H1 (cell line): ENCODE data around the gene LPGAT1. TPM values are rescaled to one million over a fixed set of nuclear protein-coding genes. Genes with fewer than 3 reads are reported as not detected.

ENCODE experiments used
- CTCF ChIA-PET: fragments of 300-600 bp; sonication (Branson Sonifier 250); formaldehyde crosslinking; loops from one replicate; lab custom pipeline; 2021; ENCODE audit not compliant: partially characterized antibody; lab: Charles Lee
- POLR2A ChIA-PET: fragments of 300-600 bp; sonication (Branson Sonifier 250); formaldehyde crosslinking; loops from one replicate; lab custom pipeline; 2021; ENCODE audit warnings: inconsistent platforms; ENCODE audit not compliant: partially characterized antibody; lab: Charles Lee
- DNase-seq, 2 experiments: peaks; one replicate each; pipeline versions ENCODE4 v3.0.0 to v3.0.0-alpha.2; 2010 to 2022; ENCODE audit warnings: low spot score in 2 of 2, low read depth in 1 of 2, mixed read lengths in 1 of 2
- FAIRE-seq: peaks from 2 replicates; lab custom pipeline; 2011; peaks lifted over from hg19 to GRCh38; lab: Jason Lieb, UNC
- H2AFZ ChIP-seq: 2 replicates; pipeline ENCODE4 v1.8.1; 2012; ENCODE audit warnings: low read length, inconsistent platforms
- H2AK5ac ChIP-seq: 2 replicates; pipeline ENCODE4 v1.6.1; 2013; ENCODE audit warnings: low read depth, low read length
- H2BK120ac ChIP-seq: replicated peaks from 2 replicates; pipeline ENCODE3; 2013; ENCODE audit warnings: low read depth, low read length, inconsistent platforms
- H2BK12ac ChIP-seq: 2 replicates; pipeline ENCODE4 v1.6.1; 2013; ENCODE audit warnings: low read depth, low read length
- H2BK15ac ChIP-seq: 2 replicates; pipeline ENCODE4 v1.6.1; 2013; ENCODE audit warnings: low read length
- H2BK20ac ChIP-seq: 2 replicates; pipeline ENCODE4 v1.6.1; 2013; ENCODE audit warnings: low read length
- H2BK5ac ChIP-seq: 2 replicates; pipeline ENCODE4 v1.6.1; 2013; ENCODE audit warnings: low read depth, low read length
- H3K14ac ChIP-seq: 2 replicates; pipeline ENCODE4 v1.6.1; 2013; ENCODE audit warnings: inconsistent platforms; ENCODE audit not compliant: insufficient read length
- H3K18ac ChIP-seq: 2 replicates; pipeline ENCODE4 v1.6.1; 2013; ENCODE audit warnings: low read length; ENCODE audit errors: extremely low read depth
- H3K23ac ChIP-seq: 2 replicates; pipeline ENCODE4 v1.6.1; 2013; ENCODE audit warnings: inconsistent platforms; ENCODE audit not compliant: insufficient read length
- H3K23me2 ChIP-seq: 2 replicates; pipeline ENCODE4 v1.6.1; 2013; ENCODE audit warnings: low read depth, low read length
- H3K27ac ChIP-seq: 2 replicates; pipeline ENCODE4 v1.6.1; 2011; ENCODE audit warnings: low read depth, low read length, inconsistent platforms
- H3K27me3 ChIP-seq, 4 experiments: replicated peaks in 1 of 4; 1 replicate in 1 of 4; 2 replicates in 3 of 4; pipeline versions ENCODE4 v1.6.1 to v1.8.1; 2011 to 2013; ENCODE audit warnings: low read length in 3 of 4, mild to moderate bottlenecking in 3 of 4, inconsistent platforms in 2 of 4, mixed read lengths in 2 of 4, moderate library complexity in 1 of 4; ENCODE audit not compliant: control insufficient read depth in 3 of 4, insufficient read depth in 3 of 4; ENCODE audit errors: extremely low read depth in 1 of 4
- H3K36me3 ChIP-seq, 4 experiments: 2 replicates each; pipeline versions ENCODE4 v1.6.1 to v1.8.1; 2011 to 2013; ENCODE audit warnings: mild to moderate bottlenecking in 4 of 4, low read length in 3 of 4, moderate library complexity in 2 of 4, control low read depth in 1 of 4, inconsistent platforms in 1 of 4; ENCODE audit not compliant: insufficient read depth in 4 of 4, control insufficient read depth in 2 of 4
- H3K4ac ChIP-seq: replicated peaks from 2 replicates; pipeline ENCODE3; 2013; ENCODE audit warnings: low read length, low read depth, mixed read lengths, inconsistent platforms; ENCODE audit not compliant: insufficient read length
- H3K4me1 ChIP-seq, 4 experiments: replicated peaks in 1 of 4; 1 replicate in 1 of 4; 2 replicates in 3 of 4; pipeline versions ENCODE4 v1.6.1 to v1.8.1; 2011 to 2013; ENCODE audit warnings: low read length in 3 of 4, inconsistent platforms in 2 of 4, mixed read lengths in 1 of 4; ENCODE audit not compliant: insufficient read depth in 4 of 4, control insufficient read depth in 3 of 4
- H3K4me2 ChIP-seq, 2 experiments: 2 replicates each; pipeline versions ENCODE4 v1.6.1 to v1.8.1; 2011 to 2013; ENCODE audit warnings: low read depth in 2 of 2, low read length in 2 of 2, control low read depth in 1 of 2, inconsistent platforms in 1 of 2, mild to moderate bottlenecking in 1 of 2; ENCODE audit not compliant: insufficient read depth in 1 of 2
- H3K4me3 ChIP-seq, 4 experiments: fragments of 200-600, 300-600 bp in 1 of 4; sonication (generic), shearing (Covaris generic), sonication (Bioruptor Twin) in 1 of 4; 2 replicates each; pipeline versions ENCODE4 v1.5.1 to v1.8.1; 2011 to 2016; ENCODE audit warnings: low read length in 4 of 4, low read depth in 3 of 4, control low read depth in 2 of 4, inconsistent platforms in 2 of 4, mild to moderate bottlenecking in 2 of 4, mixed read lengths in 1 of 4, moderate library complexity in 1 of 4; ENCODE audit not compliant: insufficient read depth in 2 of 4; ENCODE audit errors: extremely low read depth in 1 of 4
- H3K56ac ChIP-seq: replicated peaks from 2 replicates; pipeline ENCODE3; 2013; ENCODE audit warnings: low read depth, mild to moderate bottlenecking, mixed read lengths, low read length, inconsistent platforms; ENCODE audit not compliant: insufficient read length
- H3K79me1 ChIP-seq: 2 replicates; pipeline ENCODE4 v1.6.1; 2013; ENCODE audit warnings: low read depth, low read length, control low read depth
- H3K79me2 ChIP-seq, 2 experiments: 2 replicates each; pipeline versions ENCODE4 v1.6.1 to v1.8.1; 2012 to 2013; ENCODE audit warnings: low read length in 2 of 2, mild to moderate bottlenecking in 2 of 2, inconsistent platforms in 1 of 2; ENCODE audit not compliant: insufficient read depth in 2 of 2, control insufficient read depth in 1 of 2
- H3K9ac ChIP-seq, 4 experiments: replicated peaks in 1 of 4; 1 replicate in 1 of 4; 2 replicates in 3 of 4; pipeline versions ENCODE4 v1.6.1 to v1.8.1; 2011 to 2013; ENCODE audit warnings: low read depth in 3 of 4, low read length in 3 of 4, control low read depth in 2 of 4, mild to moderate bottlenecking in 2 of 4, moderate library complexity in 2 of 4, inconsistent platforms in 1 of 4; ENCODE audit errors: extremely low read depth in 1 of 4
- H3K9me3 ChIP-seq, 2 experiments: 2 replicates each; pipeline versions ENCODE4 v1.6.1 to v1.8.1; 2012 to 2013; ENCODE audit warnings: mild to moderate bottlenecking in 2 of 2, moderate library complexity in 2 of 2, control low read depth in 1 of 2, inconsistent platforms in 1 of 2, low read depth in 1 of 2, low read length in 1 of 2, mixed read lengths in 1 of 2; ENCODE audit not compliant: insufficient read depth in 2 of 2
- H4K20me1 ChIP-seq, 2 experiments: replicated peaks in 1 of 2; 2 replicates each; pipeline versions ENCODE3 to v1.8.1; 2011 to 2013; ENCODE audit warnings: inconsistent platforms in 2 of 2, low read length in 2 of 2, mild to moderate bottlenecking in 1 of 2; ENCODE audit not compliant: insufficient read depth in 2 of 2, control insufficient read depth in 1 of 2
- H4K5ac ChIP-seq: 2 replicates; pipeline ENCODE4 v1.6.1; 2013; ENCODE audit warnings: low read length, low read depth, mixed read lengths, inconsistent platforms; ENCODE audit not compliant: insufficient read length
- H4K8ac ChIP-seq: 2 replicates; pipeline ENCODE4 v1.8.0; 2013; ENCODE audit warnings: mild to moderate bottlenecking, moderate library complexity, low read length, inconsistent platforms; ENCODE audit not compliant: insufficient read depth; ENCODE audit errors: extremely low read depth
- H4K91ac ChIP-seq: replicated peaks from 2 replicates; pipeline ENCODE3; 2013; ENCODE audit warnings: low read length, mixed read lengths, inconsistent platforms; ENCODE audit not compliant: insufficient read length
- ATF2 ChIP-seq: IDR thresholded peaks from 2 replicates; pipeline ENCODE4 v1.6.1; 2012; ENCODE audit warnings: low read length, inconsistent platforms
- E2F6 ChIP-seq: IDR thresholded peaks from 2 replicates; pipeline ENCODE4 v1.6.1; 2012; ENCODE audit warnings: inconsistent platforms
- GTF2F1 ChIP-seq: IDR thresholded peaks from 2 replicates; pipeline ENCODE4 v1.6.1; 2012; ENCODE audit warnings: low read depth, low read length, improper control_type of control experiment, borderline replicate concordance
- HDAC2 ChIP-seq, 2 experiments: fragments of 300-600 bp in 1 of 2; sonication (generic) in 1 of 2; IDR thresholded peaks; 2 replicates each; pipeline ENCODE4 v1.6.1; 2011 to 2012; ENCODE audit warnings: low read depth in 2 of 2, low read length in 2 of 2, mild to moderate bottlenecking in 2 of 2, moderate library complexity in 2 of 2, borderline replicate concordance in 1 of 2, inconsistent platforms in 1 of 2
- KDM1A ChIP-seq: fragments of 200-600, 300-600 bp; sonication (generic); IDR thresholded peaks from 2 replicates; pipeline ENCODE4 v1.7.1; 2016; ENCODE audit warnings: mild to moderate bottlenecking, low read length, borderline replicate concordance
- NANOG ChIP-seq: IDR thresholded peaks from 2 replicates; pipeline ENCODE4 v1.6.1; 2011; ENCODE audit warnings: low read length, low read depth, mild to moderate bottlenecking, inconsistent platforms; ENCODE audit not compliant: insufficient read depth, poor library complexity, severe bottlenecking
- SRF ChIP-seq: IDR thresholded peaks from 2 replicates; pipeline ENCODE4 v1.6.1; 2011; ENCODE audit warnings: mild to moderate bottlenecking, low read depth, low read length, moderate library complexity
- TEAD4 ChIP-seq: IDR thresholded peaks from 2 replicates; pipeline ENCODE4 v1.6.1; 2012; ENCODE audit warnings: low read depth, low read length, inconsistent platforms, mixed read lengths
- USF2 ChIP-seq: IDR thresholded peaks from 2 replicates; pipeline ENCODE4 v1.6.1; 2011; ENCODE audit warnings: low read length, improper control_type of control experiment
- WGBS, 2 experiments: shearing (Covaris generic) in 1 of 2; methylation state at CpG; one replicate each; pipeline versions ENCODE4 v1.1.6 to v1.1.7; 2013 to 2015; ENCODE audit warnings: low lambda C conversion rate in 2 of 2, mixed read lengths in 2 of 2, inconsistent platforms in 1 of 2, low coverage in 1 of 2, missing lambda C conversion rate in 1 of 2; ENCODE audit not compliant: insufficient replicate concordance in 2 of 2, insufficient coverage in 1 of 2, insufficient read length in 1 of 2; ENCODE audit errors: extremely low coverage in 1 of 2, missing lambda C conversion rate in 1 of 2; 5-methylcytosine and 5-hydroxymethylcytosine counted together
- polyA plus RNA-seq, 7 experiments: library from polyadenylated mRNA; depleted of rRNA in 3 of 7; stranded (reverse) in 5 of 7; unstranded in 2 of 7; fragments of >200 nt in 5 of 7; fragments of 200-250 nt in 2 of 7; gene quantifications; 1 replicate in 5 of 7; 2 replicates in 1 of 7; 4 replicates in 1 of 7; pipeline versions ENCODE4 v1.2.1 to v1.2.3, GENCODE V29; 2011 to 2013; ENCODE audit warnings: missing spikeins in 2 of 7, mixed read lengths in 2 of 7
- total RNA-seq: library from RNA; stranded (reverse); fragmentation: NEBNext Ultra II Directional; extraction: Animal tissue kit (Norgen Biotek cat#: 25700); gene quantifications from 2 replicates; pipeline ENCODE4 v1.2.1, GENCODE V29; 2021

The LPGAT1 gene
- total and polyA plus RNA-seq, 2 of the 8 experiments (the other 6 are each of a cell fraction or from before 2014, with no cell fraction given) = 2.3 to 13.5 TPM

GRCh38 chr1:211726467-211726995, 104.0 kb downstream of the LPGAT1 start:
- TF ChIP-seq HDAC2 (IDR thresholded peaks at IDR 0.05; ENCODE audit: borderline replicate concordance in 1 of 2, low read depth in 2 of 2, low read length in 2 of 2) (no peak), E2F6 (no peak), NANOG (no peak), TEAD4 (no peak), ATF2 (no peak), USF2 (0 out of 2 replicates have a peak, but pooled peaks have one; percentile 44), KDM1A (no peak), GTF2F1 (no peak), SRF (no peak)
- TF ChIP-seq, all 59 proteins: peak for 1
- Histone ChIP-seq H3K79me1 (no peaks in the 10 kb centered on the region), H4K5ac (no peak overlapping the region), H3K4ac (no peak overlapping the region), H2BK5ac (no peak overlapping the region), H3K27ac (no peak overlapping the region), H2BK15ac (no peak overlapping the region), H3K14ac (no peak overlapping the region), H3K79me2 (no peaks in the 10 kb centered on the region), H2BK120ac (no peak overlapping the region), H3K18ac (no peak overlapping the region), H2BK12ac (no peak overlapping the region), H3K23me2 (no peaks in the 10 kb centered on the region; the same call in 1 of the 2 replicates), H3K36me3 (no peaks in the 10 kb centered on the region), H3K56ac (no peak overlapping the region), H2BK20ac (no peak overlapping the region), H3K9ac (no peak overlapping the region), H3K4me1 (no peaks in the 10 kb centered on the region), H4K91ac (no peak overlapping the region), H3K27me3 (no peaks in the 10 kb centered on the region), H3K23ac (no peak overlapping the region), H3K9me3 (no peaks in the 10 kb centered on the region), H4K8ac (no peak overlapping the region), H3K4me3 (no peak overlapping the region), H2AFZ (peak overlapping the region; percentile 37; the same call in 1 of the 2 replicates), H2AK5ac (no peak overlapping the region), H3K4me2 (no peak overlapping the region), H4K20me1 (no peaks in the 10 kb centered on the region)
- WGBS, 2 experiments = 75% methylated on average over 4 of the region's 4 CpGs; no CpG with 5 or more reads in 1 of the 2 experiments
- FAIRE-seq (no peak), DNase-seq (no peak)
- ChIA-PET POLR2A (no interaction called here), CTCF (interaction anchor here (0.8 to 1.4 kb wide), 2 partner anchors 18 to 60 kb away, joined by 3 to 5 read pairs; no protein-coding TSS in a partner anchor)
